K562 (cell line): Measurements from ENCODE around the gene TMEM88. TPM values are rescaled to one million over a fixed set of nuclear protein-coding genes. Genes with fewer than 3 reads are reported as not detected.

Source experiments
- ATF7 ChIP-seq: fragments of 450-650 bp; IDR thresholded peaks from 2 replicates; pipeline ENCODE4 v1.7.1; 2014; ENCODE audit warnings: mild to moderate bottlenecking, moderate library complexity
- EGR1 ChIP-seq: fragments of 450-650 bp; conservative IDR thresholded peaks from 2 replicates; pipeline ENCODE4 v1.6.1; 2017; ENCODE audit warnings: mild to moderate bottlenecking
- HMGN3 ChIP-seq: IDR thresholded peaks from 2 replicates; pipeline ENCODE4 v1.6.1; 2011; ENCODE audit warnings: borderline replicate concordance, low read depth, mild to moderate bottlenecking, mixed read lengths, low read length; ENCODE audit not compliant: insufficient read length; ENCODE audit errors: extremely low read depth
- HNRNPLL ChIP-seq: fragments of 200-400 bp; formaldehyde crosslinking; IDR thresholded peaks from 2 replicates; pipeline ENCODE4 v1.6.1; 2017; ENCODE audit warnings: low read length, low read depth, mild to moderate bottlenecking; ENCODE audit not compliant: poor library complexity, severe bottlenecking
- NCOR1 ChIP-seq: fragments of 450-650 bp; IDR thresholded peaks from 2 replicates; pipeline ENCODE4 v1.6.1; 2016; ENCODE audit warnings: mild to moderate bottlenecking, moderate library complexity
- polyA plus RNA-seq, 8 experiments: library from polyadenylated mRNA; depleted of rRNA in 4 of 8; stranded (reverse) in 5 of 8; unstranded in 3 of 8; fragments of >200 nt; fragmentation: Nextera tagmentation in 2 of 8; fragmentation: Illumina TruSeq in 1 of 8; extraction: Ambion mirVana in 2 of 8; extraction: Trizol in 1 of 8; gene quantifications; 2 replicates each; pipeline versions ENCODE4 v1.2.1 to v1.2.3, GENCODE V29; 2011 to 2014; ENCODE audit warnings: inconsistent platforms in 1 of 8, missing spikeins in 1 of 8
- total RNA-seq, 7 experiments: library from RNA; depleted of rRNA in 6 of 7; stranded (reverse); fragments of >200 nt in 6 of 7; fragmentation: Illumina TruSeq in 2 of 7; extraction: Trizol in 2 of 7; gene quantifications; 2 replicates each; pipeline versions ENCODE4 v1.2.1 to v1.2.3, GENCODE V29; 2011 to 2021; ENCODE audit warnings: low replicate concordance in 1 of 7
- TF ChIP-seq, protein P1 (sequence below): fragments of 450-650 bp; IDR thresholded peaks from one replicate; pipeline ENCODE4 v1.6.1; 2018; ENCODE audit warnings: mild to moderate bottlenecking, moderate library complexity; ENCODE audit not compliant: partially characterized antibody
- TF ChIP-seq, protein P2 (sequence below): sonication (generic); formaldehyde crosslinking; IDR thresholded peaks from 2 replicates; pipeline ENCODE4 v1.9.0; 2022; ENCODE audit warnings: mild to moderate bottlenecking, missing genetic modification reagents
- TF ChIP-seq, protein P3 (sequence below): fragments of 250-450 bp; sonication (Bioruptor Pico); IDR thresholded peaks from 2 replicates; pipeline ENCODE4 v1.8.0; 2021; ENCODE audit warnings: borderline replicate concordance, mild to moderate bottlenecking, moderate library complexity; ENCODE audit not compliant: poor library complexity, severe bottlenecking
- TF ChIP-seq, protein P4 (sequence below): sonication (generic); formaldehyde crosslinking; IDR thresholded peaks from 2 replicates; pipeline ENCODE4 v1.8.0; 2022; ENCODE audit warnings: mild to moderate bottlenecking, missing genetic modification reagents
- TF ChIP-seq, protein P5 (sequence below), 2 experiments: fragments of 450-650 bp in 1 of 2; sonication (generic) in 1 of 2; formaldehyde crosslinking in 1 of 2; IDR thresholded peaks in 1 of 2; conservative IDR thresholded peaks in 1 of 2; 2 replicates each; pipeline versions ENCODE4 v1.6.1 to v1.8.1; 2016 to 2023; ENCODE audit warnings: mild to moderate bottlenecking in 2 of 2, moderate library complexity in 2 of 2, inconsistent platforms in 1 of 2, missing genetic modification reagents in 1 of 2

TMEM88 gene
- total and polyA plus RNA-seq, 9 of the 15 experiments (the other 6 are each of a cell fraction or from before 2014, with no cell fraction given) = 0.10 to 1.4 (median 0.36) TPM; not detected in 3

DNA sequence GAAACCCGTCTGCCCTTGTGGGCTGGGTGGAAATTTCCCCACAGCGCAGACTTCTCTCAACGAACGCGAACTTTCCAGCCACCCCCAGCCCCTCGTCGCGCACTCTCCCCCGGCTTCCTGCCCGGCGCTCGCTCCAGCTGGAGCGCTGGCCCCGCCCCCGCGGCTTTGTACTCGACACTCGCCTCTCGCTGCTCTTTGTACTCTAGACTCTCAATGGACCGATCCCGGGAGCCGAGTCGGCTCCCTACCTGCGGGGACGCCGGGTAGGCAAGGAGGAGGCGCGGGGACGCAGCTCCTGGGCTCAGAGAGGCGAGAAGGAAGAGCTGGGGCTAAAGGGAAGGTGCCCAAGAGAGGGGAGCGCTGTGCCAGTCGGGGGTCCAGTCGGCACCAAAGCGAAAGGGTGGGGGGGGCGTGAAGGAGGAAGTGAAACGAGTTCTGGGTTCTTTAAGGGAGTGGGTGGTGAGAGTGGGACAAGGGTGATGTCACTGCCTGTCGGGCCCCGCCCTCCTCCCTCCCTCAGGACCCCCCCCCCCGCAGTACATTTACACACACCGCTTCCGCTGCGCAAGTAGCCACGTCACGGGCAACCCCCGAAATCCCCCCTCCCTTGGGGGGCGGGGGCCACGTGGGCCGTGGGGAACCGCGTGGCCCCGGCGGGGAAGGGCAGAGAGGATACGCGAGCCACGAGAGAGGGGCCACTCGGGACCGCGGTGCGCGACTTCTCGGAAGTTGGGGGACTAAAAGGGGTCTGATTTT lies 11.2 kb upstream of the TMEM88 start (continued):
- no peak for TF ChIP-seq HMGN3
- TF ChIP-seq, protein P1, sequence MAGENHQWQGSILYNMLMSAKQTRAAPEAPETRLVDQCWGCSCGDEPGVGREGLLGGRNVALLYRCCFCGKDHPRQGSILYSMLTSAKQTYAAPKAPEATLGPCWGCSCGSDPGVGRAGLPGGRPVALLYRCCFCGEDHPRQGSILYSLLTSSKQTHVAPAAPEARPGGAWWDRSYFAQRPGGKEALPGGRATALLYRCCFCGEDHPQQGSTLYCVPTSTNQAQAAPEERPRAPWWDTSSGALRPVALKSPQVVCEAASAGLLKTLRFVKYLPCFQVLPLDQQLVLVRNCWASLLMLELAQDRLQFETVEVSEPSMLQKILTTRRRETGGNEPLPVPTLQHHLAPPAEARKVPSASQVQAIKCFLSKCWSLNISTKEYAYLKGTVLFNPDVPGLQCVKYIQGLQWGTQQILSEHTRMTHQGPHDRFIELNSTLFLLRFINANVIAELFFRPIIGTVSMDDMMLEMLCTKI = no peak
- peak; percentile 61 for TF ChIP-seq EGR1
- TF ChIP-seq, protein P2, sequence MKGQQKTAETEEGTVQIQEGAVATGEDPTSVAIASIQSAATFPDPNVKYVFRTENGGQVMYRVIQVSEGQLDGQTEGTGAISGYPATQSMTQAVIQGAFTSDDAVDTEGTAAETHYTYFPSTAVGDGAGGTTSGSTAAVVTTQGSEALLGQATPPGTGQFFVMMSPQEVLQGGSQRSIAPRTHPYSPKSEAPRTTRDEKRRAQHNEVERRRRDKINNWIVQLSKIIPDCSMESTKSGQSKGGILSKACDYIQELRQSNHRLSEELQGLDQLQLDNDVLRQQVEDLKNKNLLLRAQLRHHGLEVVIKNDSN (CRISPR knock-in tag) = peak; percentile 55
- TF ChIP-seq, protein P3, sequence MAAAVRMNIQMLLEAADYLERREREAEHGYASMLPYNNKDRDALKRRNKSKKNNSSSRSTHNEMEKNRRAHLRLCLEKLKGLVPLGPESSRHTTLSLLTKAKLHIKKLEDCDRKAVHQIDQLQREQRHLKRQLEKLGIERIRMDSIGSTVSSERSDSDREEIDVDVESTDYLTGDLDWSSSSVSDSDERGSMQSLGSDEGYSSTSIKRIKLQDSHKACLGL = peak; percentile 78
- TF ChIP-seq, protein P4, sequence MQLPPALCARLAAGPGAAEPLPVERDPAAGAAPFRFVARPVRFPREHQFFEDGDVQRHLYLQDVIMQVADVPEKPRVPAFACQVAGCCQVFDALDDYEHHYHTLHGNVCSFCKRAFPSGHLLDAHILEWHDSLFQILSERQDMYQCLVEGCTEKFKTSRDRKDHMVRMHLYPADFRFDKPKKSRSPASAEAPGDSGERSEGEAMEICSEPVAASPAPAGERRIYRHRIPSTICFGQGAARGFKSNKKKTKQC (CRISPR knock-in tag) = no peak
- TF ChIP-seq ATF7 = peak; percentile 74
- peak; percentile 1 for TF ChIP-seq HNRNPLL
- TF ChIP-seq, protein P5, sequence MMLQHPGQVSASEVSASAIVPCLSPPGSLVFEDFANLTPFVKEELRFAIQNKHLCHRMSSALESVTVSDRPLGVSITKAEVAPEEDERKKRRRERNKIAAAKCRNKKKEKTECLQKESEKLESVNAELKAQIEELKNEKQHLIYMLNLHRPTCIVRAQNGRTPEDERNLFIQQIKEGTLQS (IDR thresholded peaks at IDR 0.05) = peak; percentile 79
- TF ChIP-seq, protein P5 (CRISPR knock-in tag; conservative IDR thresholded peaks at IDR 0.05) = no peak
- peak; percentile 51 for TF ChIP-seq NCOR1
